Measurements from ENCODE around the gene CFP.
"Not testable (repeated sequence)": the region's sequence is repeated elsewhere in the genome, so short reads cannot be mapped to it uniquely, and the experiment has no call there.

Gene CFP

DNA sequence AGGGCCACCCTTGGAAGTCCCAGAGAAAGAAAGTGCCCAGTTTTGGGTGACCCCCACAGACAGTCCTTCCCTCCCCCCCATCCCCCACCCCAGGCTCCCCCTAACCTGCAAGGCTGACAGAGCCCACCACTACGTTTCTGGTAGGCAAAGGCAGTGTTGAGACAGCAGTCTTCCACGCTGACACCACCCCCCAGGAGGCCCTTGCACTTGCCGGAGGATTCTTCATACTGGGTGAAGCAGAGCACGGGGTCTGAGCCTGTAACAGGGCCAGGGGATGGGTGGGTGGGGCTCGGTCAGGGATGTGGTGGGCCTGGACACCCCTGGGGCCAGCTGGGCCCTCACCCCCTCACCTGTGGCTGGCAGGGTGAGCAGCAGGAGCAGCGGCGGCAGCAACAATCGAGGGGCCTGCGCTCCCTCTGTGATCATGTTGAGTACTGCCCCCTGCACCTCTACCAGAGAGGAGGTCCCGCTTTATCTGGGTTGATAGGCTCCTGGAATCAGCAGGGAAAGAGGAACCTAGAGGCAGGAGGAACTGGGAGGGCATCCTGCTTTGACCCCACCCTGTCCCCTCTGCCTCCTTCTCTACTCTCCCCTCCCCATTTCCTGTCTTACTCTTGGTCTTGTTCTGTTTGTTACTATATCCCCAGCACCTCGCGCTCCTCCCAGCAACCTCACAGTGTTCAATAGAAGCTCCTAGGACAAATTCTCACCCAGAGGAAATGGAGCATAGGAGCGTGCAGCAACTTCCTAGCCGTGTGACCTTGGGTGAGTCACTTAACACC, at the start of gene CFP:
TSS of gene CFP (minus strand) at position 512 of the 782 bp plus-strand sequence. CDS start at position 426, 86 bp downstream.
- DNase-seq (ENCODE audit: low read depth) = no peak
- H3K4me3 ChIP-seq (ENCODE audit: low read length) = no peak within 1 kb of the TSS
- TF ChIP-seq, protein P1, sequence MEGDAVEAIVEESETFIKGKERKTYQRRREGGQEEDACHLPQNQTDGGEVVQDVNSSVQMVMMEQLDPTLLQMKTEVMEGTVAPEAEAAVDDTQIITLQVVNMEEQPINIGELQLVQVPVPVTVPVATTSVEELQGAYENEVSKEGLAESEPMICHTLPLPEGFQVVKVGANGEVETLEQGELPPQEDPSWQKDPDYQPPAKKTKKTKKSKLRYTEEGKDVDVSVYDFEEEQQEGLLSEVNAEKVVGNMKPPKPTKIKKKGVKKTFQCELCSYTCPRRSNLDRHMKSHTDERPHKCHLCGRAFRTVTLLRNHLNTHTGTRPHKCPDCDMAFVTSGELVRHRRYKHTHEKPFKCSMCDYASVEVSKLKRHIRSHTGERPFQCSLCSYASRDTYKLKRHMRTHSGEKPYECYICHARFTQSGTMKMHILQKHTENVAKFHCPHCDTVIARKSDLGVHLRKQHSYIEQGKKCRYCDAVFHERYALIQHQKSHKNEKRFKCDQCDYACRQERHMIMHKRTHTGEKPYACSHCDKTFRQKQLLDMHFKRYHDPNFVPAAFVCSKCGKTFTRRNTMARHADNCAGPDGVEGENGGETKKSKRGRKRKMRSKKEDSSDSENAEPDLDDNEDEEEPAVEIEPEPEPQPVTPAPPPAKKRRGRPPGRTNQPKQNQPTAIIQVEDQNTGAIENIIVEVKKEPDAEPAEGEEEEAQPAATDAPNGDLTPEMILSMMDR (conservative IDR thresholded peaks at IDR 0.05; ENCODE audit: low read length) = no peak

DNA sequence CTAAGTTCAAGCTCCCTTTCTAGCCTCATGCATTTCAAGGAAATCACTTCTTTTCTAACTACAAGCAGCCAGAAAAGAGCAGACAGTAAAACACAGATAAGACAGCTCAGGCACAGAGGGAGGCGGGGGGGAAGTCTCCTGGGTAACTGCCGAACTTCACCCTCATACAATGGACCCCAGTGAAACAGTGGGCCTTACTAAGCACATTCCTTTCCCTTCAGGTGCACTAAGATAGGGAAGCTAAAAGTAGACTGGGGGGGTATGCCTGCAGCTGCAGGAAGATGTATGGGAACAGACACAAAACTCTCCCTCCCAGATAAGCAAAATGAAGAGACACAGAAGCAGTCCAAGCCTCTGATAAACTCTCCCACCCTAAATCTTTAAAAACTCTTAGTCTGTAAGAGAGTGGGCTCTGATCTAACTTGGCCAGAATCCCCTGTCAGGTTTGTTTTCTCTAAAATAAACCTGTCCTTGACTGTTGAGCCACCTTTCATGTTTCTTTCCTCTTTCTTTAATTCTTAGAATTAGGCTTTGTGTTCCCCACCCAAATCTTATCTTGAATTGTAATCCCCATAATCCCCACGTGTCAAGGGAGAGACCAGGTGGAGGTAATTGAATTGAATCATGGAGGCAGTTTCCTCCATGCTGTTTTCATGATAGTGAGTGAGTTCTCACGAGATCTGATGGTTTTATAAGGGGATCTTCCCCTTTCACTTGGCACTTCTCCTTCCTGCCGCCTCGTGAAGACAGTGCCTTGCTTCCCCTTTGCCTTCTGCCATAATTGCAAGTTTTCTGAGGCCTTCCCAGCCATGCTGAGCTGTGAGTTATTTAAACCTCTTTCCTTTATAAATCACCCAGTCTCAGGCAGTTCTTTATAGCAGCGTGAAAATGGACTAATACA, 46.5 kb upstream of the CFP start:
- not testable (repeated sequence) for H3K4me3 ChIP-seq (ENCODE audit: low read length); DNase-seq (ENCODE audit: low read depth)

DNA sequence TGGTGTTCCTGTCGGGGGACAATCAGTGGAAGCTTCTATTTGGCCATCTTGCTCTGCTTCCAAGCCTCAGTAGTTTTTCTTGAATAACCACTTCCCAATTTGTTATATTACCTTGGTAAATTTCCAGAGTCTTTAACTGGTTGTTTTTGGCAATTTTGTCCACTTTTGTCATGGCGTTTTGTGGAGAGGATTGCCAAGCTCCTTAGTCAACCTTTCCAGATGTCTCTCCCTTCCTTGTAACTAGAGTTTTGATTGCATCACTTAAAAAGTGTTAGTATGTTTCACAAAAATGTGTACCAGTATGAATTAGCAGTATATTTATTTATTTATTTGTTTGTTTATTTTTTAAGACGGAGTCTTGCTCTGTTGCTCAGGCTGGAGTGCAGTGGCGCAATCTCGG, 45.0 kb upstream of the CFP start:
- H3K4me3 ChIP-seq (ENCODE audit: low read length) = no peak overlapping the region
- DNase-seq (ENCODE audit: low read depth) = peak; percentile 67
- TF ChIP-seq, protein P1 (conservative IDR thresholded peaks at IDR 0.05; ENCODE audit: low read length) = no peak

DNA sequence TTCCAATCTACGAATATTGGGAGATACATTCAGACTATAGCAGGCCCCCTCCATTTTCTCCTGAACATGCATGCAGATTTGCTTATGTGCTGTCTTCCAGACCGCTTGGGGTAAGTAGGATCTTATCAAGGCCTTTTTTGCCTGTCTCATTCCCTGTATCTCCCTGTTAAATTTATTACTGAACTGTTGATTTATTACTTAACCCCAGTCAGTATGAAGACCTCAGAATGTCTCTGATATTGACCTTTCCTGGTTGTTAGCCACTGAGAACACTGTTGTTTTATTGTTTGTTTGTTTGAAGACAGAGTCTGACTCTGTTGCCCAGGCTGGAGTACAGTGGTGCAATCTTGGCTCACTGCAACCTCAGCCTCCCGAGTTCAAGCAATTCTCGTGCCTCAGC, 36.1 kb upstream of the CFP start:
- H3K4me3 ChIP-seq (ENCODE audit: low read length); DNase-seq (ENCODE audit: low read depth): not testable (repeated sequence)

DNA sequence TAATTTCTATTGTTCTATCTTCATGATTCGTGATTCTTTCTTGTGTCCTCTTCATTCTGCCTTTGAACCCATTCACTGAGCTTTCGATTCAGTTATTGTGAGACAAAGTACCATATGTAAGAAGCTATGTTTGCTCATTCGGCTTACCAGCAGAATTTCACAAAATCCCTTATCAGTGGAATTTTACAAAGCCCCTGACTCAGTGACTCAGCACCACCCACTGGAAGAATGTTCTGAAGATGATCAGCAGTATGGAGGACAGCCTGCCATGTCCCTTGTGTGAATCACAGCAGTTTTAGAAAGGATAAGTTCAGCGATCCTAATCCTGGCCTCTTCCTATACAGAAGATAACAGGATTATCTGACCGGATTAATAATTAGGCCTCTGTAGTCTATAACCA, 35.0 kb upstream of the CFP start:
- no peak overlapping the region for H3K4me3 ChIP-seq (ENCODE audit: low read length)
- DNase-seq (ENCODE audit: low read depth) = no peak
- TF ChIP-seq, protein P1 (conservative IDR thresholded peaks at IDR 0.05; ENCODE audit: low read length) = no peak

DNA sequence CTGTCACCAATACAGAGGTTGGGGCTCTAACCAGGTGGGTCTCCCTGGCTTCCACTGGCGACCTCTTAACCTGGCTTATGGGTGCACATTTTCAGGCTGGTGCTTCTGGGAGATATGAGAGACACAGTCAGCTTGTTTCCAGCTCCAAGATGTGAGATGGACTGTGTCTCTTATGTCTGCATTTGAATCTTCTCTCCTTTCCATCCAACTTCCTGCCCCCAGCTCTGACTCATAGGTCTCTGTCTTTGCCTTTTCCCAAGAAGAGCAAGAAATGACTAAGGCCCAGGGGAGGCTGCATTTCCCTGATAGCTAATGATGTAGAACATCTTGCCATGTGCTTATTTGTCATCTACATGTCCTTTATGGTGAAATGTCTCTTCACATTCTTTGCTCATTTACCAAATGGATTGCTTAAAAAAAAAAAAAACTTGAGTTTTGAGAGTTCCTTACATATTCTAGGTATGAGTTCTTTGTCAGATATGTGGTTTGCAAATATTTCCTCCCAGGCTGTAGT, 32.5 kb upstream of the CFP start:
- H3K4me3 ChIP-seq (ENCODE audit: low read length) = no peak overlapping the region
- peak; percentile 97 for DNase-seq (ENCODE audit: low read depth)
- TF ChIP-seq, protein P1 (conservative IDR thresholded peaks at IDR 0.05; ENCODE audit: low read length) = no peak

DNA sequence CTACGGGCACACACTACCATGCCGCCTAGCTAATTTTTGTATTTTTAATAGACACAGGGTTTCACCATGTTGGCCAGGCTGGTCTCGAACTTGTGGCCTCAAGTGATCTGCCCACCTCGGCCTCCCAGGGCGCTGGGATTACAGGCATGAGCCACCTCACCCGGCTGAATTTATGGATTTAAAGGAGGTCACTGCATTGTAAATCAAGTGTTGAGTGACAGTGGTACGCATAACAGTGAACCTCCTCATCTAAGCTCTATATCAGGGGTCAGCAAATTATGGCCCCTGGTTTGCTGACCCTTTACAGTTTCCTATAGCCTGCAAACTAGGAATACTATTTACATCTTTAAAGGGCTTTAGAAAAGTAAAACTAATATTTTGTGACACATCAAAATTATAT, 31.8 kb upstream of the CFP start:
- TF ChIP-seq, protein P1 (conservative IDR thresholded peaks at IDR 0.05; ENCODE audit: low read length) = no peak
- no peak overlapping the region for H3K4me3 ChIP-seq (ENCODE audit: low read length)

DNA sequence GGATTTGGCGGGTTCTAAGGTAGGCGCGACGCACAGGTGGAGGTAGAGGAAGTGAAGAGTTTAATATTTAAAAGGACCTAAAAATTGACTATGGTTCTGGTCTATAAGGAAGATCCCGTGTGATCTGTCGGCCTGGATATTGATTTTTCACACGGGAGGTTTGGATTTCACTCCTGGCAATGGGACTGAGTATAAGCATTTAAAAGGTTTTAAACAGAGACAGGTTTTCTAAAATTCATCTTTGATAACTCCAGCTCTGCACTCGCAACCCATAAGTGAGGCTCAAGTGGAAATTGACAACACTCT, 29.6 kb upstream of the CFP start:
- no peak for DNase-seq (ENCODE audit: low read depth)
- H3K4me3 ChIP-seq (ENCODE audit: low read length) = peak overlapping the region; percentile 78
- TF ChIP-seq, protein P1 (conservative IDR thresholded peaks at IDR 0.05; ENCODE audit: low read length) = no peak

More for the DNA sequence above, 31.8 kb upstream of the CFP start:
- no peak for DNase-seq (ENCODE audit: low read depth)

Data from AG10803 (cell line).